Activated CD4-positive, CD25-positive, alpha-beta regulatory T cell treated with anti-CD3 and anti-CD28 coated beads, Interleukin-2, amount 50 U/mL, for 72 hours (primary cell): ENCODE measurements around the gene PRKD3.
"Not testable (repeated sequence)": the region's sequence is repeated elsewhere in the genome, so short reads cannot be mapped to it uniquely, and the experiment has no call there.

Experiments
- DNase-seq: peaks from one replicate; pipeline ENCODE4 v3.0.0; 2021

Gene PRKD3

GRCh38 chr2:37306024-37306423 is 18.6 kb downstream of the PRKD3 start:
- DNase-seq, result no peak

- no peak for DNase-seq
Measured at GRCh38 chr2:37302701-37303252, 21.9 kb downstream of the PRKD3 start.

- DNase-seq, result no peak
Measured at GRCh38 chr2:37301408-37301807, 23.2 kb downstream of the PRKD3 start.

GRCh38 chr2:37300578-37300977 is 24.1 kb downstream of the PRKD3 start:
- DNase-seq, result no peak

- DNase-seq, result no peak
Measured at GRCh38 chr2:37300146-37300545, 24.5 kb downstream of the PRKD3 start.

- DNase-seq, result no peak
Measured at GRCh38 chr2:37297632-37298031, 27.0 kb downstream of the PRKD3 start.

- no peak for DNase-seq
Measured at GRCh38 chr2:37295469-37296073, 29.1 kb downstream of the PRKD3 start.

- DNase-seq, result not testable (repeated sequence)
Measured at GRCh38 chr2:37294858-37295257, 29.8 kb downstream of the PRKD3 start.

- DNase-seq, result no peak
Measured at GRCh38 chr2:37291680-37292079, 33.0 kb downstream of the PRKD3 start.

GRCh38 chr2:37287966-37288365 is 36.7 kb downstream of the PRKD3 start:
- DNase-seq, result no peak

GRCh38 chr2:37284381-37284780 is 40.3 kb downstream of the PRKD3 start:
- DNase-seq, result no peak

GRCh38 chr2:37283207-37283606 is 41.4 kb downstream of the PRKD3 start:
- DNase-seq, result no peak

GRCh38 chr2:37282746-37283145 is 41.9 kb downstream of the PRKD3 start:
- no peak for DNase-seq

GRCh38 chr2:37281916-37282315 is 42.7 kb downstream of the PRKD3 start:
- no peak for DNase-seq

- DNase-seq, result no peak
Measured at GRCh38 chr2:37276291-37276690, 48.3 kb downstream of the PRKD3 start.
